HG03097 (cell line): ENCODE data around the gene DAP.

Experiments used
- ATAC-seq: cut with Tn5 transposase; IDR thresholded peaks from one replicate; pipeline ENCODE4 v1.9.1; 2021; ENCODE audit not compliant: unreplicated experiment, low FRiP score

DAP gene

DNA sequence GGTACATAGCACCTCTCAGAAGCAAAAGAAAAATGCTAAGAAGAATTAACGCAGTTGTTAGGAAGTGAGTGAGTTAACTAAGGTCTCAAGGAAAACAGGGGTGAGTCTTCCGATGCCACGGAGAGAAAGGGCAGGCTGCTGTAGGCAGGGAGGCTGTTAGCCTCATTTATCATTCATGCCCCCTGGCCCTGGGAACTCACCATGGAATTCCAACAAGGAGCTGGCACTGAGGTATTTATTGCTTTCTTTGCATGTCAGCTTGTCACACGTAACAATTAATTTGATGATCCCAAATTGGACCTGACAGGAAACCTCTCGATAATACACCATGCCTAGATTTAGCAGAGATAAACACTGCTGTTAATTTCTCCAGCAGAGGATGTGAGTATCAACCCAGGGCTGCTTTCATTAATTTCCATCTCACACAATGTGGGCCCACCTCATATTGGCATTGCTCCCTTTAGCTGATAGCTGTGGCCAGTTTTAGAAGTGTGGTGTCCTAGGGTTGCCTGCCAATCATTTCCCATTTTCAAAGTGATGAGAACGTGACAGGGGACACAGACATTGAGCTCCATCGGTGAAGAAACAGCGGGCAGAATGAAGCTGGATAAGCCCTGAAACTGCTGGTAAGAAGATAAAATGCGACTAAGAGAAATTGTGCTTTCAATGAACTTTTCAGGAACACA lies 45.3 kb downstream of the DAP start:
- ATAC-seq, result no peak

DNA sequence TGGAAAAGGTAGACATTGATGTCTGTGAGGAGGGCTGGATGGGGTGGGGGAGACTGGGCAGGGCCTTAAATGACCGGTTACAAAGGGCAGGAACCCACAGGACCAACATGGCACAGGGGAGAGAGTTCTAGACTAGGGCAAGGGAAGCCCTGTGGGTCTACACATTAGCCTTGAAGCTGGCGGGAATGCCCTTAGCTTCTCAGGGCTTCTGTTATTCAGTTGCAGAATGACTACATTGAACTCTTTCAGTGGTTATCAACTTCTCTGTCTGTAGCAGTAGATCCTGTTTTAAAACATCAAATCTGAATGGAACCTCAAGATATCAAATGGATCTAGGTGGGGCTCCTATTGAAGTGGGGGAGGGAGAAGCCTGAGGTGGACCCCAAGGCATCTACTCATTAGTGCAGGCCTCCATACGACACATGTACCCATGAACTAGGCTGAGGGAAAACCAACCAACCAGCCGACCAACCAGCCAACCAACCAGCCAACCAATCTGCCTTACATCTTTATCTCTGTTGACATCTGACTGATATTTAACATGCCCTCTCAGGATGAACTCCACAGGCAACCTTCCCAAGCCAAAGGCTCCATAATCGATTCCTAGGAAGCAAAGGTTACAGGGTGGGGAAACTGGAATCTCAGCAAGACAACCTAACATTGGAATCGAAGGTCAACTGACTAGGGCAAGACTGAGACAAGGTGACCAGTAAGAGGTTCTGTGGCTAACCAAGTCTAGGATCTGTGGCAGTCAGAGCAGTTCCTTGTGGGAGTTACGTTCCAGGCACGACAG lies 48.3 kb downstream of the DAP start:
- no peak for ATAC-seq

DNA sequence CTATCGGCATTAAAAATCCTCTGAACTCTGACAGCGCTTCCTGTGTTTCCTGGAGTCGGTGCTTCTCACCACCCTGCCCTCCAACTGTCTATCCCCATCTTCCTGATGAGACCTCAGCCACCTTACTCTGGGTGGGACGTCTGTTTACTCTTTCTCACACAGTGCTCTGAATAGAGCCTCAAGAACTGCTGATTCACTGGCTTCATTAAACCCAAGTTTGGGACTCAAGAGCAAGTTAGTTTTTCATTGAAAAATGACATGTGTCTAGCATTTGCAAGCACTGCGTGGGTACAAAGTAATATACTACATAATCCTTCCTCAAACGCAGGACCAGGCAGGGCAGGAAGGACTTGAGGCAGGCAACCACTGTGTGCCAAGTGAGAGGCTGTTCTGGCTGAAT lies 49.5 kb downstream of the DAP start:
- no peak for ATAC-seq

DNA sequence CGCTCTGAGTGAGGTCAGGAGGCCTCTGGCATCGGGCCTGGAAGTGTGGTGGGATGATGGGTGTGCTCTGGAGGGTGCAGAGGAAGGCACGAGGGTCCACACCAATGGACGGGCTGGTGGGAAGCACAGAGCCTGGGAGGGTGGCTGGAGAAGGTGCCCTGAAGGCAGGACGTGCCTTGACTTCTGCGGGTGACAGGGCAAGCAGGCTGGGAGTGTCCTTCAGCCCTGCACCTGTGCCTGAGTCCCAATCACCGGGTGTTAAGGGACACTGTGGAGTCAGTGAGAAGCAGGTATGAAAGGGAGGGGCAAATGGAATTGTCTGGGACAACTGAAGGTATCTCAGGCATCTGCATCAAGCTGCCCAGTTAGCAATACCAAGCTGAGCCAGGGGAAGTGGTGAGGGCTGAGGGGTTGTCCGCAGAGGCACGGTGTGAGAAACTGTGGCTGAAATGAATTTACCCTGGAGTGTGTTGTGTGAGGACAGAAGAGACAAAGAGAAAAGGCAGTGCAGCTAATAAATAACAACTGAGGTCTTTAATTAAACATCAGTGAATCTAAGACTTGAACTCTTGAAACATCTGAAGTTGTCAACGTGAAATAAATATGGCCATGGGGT lies 50.4 kb downstream of the DAP start:
- ATAC-seq, result no peak

DNA sequence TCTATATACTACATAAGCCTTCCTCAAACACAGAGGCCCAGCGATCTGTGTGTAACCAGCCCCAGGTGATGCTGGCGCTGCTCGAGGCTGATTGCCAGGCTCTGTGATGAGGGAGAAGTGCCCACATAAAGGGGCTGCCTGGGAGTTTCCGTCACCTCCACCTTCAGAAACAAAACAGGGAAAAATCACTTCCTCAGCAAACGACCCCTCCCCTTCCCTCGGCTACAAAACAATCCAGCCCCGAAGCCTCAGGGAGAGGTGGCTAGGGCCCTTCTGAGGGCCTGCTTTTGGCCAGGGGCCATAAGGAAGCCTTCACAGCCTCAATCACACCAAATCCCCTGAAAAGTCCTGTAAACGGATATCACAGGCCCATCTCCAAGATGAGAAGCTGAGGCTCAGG lies 51.1 kb downstream of the DAP start:
- ATAC-seq, result no peak

DNA sequence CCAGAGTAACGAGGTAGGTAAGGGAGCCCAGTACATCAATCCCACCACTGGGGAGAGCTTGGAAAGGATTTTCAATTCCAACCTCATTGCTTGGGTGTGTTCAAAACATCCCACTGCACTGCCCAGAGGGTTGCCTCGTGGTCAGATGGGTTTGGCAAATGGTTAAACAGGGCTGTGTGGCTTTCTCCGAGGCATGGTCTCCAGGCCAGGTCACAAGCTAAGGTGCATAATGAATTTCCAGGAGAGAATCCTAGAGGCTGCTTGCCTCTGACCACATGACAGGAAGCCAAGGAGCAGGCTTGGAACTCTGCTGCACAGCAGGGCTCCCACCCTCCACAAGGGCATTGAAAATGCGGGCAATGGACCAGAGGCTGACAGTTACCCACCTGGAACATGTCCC lies 51.6 kb downstream of the DAP start:
- ATAC-seq, result no peak

DNA sequence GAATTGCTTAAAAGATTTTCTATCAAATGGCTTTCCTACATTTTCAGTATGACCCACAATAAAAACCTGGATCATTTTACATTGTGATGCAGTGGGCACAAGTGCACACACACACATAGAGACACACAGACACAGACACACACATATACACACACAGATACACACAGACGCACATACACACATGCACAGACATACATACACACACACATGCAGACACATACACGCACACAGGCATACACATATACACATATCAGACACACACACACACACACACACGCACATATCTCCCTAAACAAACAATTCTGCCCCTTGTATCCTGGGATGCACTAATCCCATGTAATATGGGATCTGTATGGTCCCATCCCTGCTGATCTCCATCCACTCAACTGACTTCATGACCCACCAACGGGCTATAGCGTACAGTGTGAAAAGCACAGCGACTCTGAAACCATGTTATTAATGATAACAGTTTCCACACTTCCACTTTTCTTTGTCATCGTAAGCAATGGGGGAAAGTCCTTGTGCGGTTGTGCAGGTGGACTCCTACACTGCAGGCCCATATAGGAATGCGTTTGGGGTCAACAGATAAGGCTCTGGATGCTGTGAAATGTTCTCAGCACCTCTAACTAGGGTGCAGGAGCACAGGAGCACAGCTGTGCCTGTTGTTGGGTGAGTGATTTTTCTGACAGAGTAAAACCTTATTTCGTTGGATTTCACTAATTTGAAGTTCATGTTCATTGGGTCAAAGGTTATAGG lies 52.7 kb downstream of the DAP start:
- ATAC-seq, result no peak

DNA sequence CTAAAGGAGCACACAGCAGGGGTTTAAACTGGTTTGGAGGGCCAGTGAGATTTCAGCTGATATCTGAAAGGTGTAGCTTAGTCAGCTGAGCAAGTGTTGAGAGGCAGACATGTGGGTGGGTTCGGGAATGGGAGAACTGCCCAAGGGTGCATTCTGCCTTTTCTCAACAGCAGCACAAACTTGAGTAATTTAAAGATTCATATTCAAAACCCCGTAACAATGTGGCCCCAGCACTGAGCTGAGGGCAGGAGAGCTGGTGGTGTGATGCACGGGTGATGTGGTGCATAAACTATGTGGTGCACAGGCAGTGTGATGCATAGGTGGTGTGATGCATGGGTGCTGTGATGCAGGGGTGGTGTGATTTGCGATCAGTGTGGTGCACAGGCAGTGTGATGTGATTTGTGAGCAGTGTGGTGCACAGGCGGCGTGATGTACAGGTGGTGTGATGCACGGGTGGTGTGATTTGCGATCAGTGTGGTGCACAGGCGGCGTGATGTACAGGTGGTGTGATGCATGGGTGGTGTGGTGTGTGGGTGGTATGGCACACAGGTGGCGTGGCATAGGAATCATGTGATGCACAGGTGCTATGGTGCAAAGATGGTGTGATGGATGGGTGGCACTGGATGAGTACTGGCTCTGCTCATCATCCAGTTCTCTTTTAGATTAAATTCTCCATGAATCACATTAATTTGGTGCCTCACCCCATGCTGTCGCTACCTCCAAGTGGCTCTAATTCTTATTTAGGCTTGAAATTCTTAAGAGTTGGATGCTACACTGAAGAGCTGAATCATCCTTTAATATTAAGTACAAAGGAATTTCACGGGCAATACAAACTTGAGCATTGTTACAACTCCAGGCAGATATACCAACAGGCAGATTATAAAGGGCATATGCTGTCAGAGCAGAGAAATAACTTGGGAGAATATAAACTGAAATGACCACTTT lies 53.6 kb downstream of the DAP start:
- ATAC-seq, result no peak

DNA sequence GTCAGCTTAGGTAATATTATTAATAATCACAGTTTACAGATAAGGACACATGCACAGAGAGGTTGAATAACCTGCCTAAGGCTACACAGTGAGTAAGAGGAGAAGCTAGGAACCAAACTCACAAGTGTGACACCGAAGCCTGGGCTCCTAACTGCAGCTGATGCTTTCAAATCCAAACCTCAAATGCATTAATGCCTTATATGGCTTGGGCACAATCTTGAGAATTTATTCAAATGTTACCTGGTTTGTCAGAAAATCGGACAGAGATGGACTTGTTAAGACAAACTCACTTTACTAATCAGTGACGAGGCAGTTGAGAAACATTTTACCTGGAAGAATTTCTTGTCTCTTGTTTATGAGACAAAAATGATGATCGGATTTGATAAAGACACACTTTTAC lies 54.7 kb downstream of the DAP start:
- ATAC-seq, result no peak

DNA sequence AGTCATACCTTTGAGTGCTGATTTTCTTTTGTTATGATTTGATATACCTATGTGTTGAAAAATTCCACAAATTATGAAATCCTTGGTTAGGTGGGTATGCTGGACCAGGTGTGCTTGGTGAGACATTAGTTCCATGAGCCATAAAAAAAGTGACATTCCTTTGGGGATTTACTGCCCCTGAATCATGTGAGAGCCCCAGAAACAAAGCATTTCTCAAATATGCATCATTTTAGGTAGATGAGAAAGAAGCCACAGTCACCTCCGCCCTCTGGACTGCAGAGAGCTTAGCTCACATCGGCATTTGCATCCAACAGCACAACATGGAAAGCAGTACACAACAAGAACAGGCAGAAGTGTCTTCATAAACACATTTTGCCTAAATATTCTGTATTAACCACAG lies 55.3 kb downstream of the DAP start:
- no peak for ATAC-seq

DNA sequence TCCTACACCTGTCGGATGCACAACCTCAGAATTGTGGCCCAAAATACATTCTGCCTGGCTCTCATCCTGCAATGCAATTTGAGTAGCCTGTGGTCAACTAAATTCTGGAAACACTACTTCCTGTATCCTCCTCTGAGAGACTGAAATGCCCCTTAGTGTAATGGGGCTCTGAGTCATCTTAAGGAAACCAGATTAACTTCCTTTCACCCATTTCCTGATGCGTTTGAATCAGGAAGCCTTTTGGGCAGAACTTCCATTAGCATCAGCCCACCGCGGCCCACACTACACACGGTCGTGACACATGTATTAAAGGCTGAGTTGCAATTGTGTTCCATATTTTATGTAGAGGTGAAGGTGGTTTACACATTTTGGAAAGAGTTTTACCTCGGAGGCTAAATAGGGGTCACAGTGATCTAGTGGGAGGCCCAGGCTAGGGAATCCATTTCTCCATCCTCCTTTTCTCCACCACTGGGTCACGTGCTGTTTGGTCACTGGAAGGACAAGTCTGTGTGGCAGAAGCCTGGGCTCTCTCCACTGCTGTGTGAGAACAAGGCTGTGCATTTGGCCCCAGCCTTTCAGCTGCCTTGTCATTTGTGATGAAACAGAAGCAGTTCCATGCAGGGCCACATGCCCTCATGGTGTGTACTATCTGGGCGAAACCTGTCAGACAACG lies 55.9 kb downstream of the DAP start:
- ATAC-seq, result peak; percentile 55

DNA sequence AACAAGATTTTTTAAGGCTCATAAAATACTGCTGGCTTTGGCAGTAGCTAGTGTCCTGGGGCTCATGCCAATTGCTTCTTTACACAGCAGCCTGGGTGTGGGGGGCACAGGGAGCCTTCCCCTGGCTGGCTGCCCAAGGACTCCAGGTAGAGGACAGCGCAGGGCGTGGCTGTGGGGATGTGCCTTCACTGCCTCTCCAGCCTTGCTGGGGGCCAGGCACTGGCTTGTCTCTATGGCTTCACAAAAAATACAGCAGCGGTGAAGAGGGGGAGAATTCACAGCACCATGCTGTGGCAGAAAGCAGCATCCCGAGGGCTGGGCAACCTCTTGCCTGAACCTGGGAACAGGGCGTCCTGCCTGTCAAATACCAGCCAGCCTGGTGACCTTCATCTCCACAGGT lies 57.4 kb downstream of the DAP start:
- ATAC-seq, result no peak

DNA sequence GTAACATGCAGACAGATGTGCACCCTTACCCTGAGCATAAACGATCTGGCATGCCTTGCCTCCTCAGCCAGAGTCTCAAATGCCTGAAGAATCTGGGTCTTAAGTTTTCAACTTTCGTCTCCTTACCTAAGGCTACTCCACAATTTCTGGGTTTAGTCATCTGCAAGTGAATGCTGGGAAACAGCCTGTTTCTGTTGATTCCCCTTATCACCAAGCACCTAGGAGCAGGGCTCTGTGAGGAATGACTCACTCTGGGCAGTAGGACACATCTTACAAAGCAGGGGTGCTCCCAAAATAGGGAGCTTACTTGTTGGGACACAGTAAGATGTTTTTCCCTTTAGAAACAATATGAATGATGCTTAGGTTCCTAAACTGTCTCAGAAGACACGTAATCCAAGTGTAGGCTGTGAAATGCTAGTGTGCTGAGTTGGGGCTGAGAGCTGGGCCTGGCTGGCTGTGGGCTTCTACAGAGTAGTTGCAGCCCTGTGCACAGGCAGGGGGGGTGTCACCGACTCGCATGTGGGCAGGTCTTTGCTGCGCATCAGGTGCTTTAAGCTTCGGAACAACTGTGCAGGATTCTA lies 58.0 kb downstream of the DAP start:
- ATAC-seq, result no peak

DNA sequence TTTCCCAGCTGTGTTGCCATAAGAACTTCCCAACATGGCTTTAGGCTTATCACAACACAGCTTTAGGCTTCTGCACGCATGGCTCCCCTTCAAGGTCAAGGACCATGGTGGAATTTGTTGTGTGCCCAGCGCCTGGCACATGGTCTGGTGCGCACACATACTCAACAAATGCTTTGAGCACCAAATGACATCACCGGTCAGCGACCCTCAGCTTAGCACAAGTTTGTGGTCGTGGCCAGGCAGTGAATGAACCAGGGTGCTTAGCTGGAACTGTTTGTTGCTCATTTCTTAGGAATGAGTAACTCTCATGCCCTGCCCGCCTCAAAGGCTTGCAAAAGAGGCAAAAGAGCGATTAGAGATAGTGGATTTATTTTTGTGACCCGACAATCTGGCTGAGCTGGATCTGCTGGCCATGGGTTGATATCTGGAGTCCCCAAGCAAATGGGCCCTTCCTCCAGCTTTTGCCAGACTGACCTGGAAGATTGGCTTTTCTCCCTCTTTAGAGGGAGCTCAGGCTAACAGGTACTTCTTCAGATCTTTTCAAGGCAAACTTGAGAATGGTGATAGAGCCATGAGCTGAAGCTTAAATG lies 58.9 kb downstream of the DAP start:
- ATAC-seq, result no peak

DNA sequence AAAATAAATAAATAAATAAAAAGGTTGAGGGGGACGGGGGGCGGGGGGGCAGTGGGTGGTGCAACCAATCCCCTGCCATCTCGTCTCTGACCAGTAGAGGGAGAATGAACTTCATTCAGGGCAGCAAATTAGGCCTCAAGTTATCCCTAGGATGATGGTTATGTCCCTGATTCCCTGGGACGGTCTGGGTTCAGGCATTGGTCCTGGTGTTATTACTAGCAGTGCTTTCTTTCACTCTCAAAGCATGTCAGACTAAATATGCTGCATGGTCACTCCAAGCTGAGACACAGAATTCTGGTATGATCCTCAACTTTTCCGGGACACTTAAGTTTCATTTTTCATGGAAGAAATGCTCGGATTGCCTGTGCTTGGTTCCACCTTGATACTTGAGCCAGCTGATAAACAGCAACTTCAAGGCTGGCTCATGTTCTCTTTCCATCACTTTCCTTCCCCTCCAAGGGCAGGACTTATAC lies 59.4 kb downstream of the DAP start:
- no peak for ATAC-seq

DNA sequence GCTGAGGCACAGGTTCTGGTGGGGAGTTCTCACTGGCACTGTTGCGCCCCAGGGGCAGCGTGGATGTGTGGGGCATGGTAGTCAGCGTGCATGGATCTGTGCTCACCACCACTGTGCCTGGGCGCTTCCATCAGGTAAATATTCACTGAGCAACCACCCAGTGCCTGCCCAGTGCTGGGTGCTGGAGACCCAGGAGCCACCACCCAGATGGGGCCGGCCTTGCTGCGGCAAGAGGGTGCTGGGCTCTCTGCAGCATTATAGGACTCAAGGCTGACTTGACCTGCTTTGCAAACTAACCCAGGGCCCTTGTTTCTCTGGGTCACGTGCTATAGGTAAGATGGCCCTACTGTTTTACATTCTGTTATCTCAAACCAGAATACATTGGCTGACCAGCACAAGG lies 60.5 kb downstream of the DAP start:
- ATAC-seq, result no peak

DNA sequence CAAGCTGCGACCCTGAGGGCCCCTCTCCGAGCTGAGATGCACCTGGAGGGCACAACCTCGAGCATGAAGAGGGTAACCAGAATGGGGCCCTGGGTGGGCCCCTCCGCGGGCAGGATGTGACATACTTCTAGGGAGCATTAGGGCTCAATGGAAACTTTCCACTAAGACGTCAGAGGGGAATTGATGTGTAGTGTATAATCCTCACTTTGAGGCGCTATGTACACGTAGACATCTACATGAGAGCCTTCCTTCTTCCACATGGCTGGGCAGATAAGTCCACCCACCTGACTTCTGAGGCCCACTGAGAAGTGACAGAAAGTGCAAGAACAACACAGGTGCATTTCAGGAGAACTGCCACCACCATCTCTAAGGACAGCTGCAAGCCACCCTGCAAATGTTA lies 61.0 kb downstream of the DAP start:
- no peak for ATAC-seq

DNA sequence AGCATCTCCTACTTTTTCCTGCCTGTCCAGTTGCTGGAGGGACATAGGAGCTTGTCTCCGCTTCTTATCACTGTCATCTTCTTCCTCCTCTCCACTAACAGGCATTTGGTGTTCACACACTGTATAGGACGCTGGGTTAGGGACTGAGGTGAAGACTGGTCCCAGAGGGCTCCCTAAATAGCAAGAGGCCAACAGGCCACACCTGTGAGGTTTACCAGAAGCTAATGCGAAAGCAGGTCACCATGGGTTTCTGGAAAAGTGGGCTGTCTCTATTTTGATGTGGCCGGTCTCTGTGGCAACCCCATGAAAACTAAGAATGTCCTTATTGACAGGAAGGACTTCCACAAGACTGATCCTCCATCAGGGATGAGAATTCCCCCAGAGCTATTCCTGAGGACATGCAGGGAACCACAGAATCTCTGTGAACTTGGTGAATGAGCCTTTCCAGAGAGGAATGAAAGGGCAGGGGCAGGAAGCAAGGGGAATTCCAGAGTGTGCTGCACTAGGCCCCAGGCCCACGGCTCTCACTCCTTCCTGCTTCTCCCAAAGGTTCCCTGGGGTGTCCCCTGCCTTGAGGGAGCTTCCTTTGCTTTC lies 61.7 kb downstream of the DAP start:
- no peak for ATAC-seq
